NCI-H2227 (cell line): Measurements from ENCODE around the gene CCND3.
"Not testable (repeated sequence)": the region's sequence is repeated elsewhere in the genome, so short reads cannot be mapped to it uniquely, and the experiment has no call there.

Experiments
- DNase-seq: peaks from one replicate; lab custom pipeline; 2025; ENCODE audit not compliant: unreplicated experiment; lab: John Stamatoyannopoulos, UW

CCND3 gene

DNA sequence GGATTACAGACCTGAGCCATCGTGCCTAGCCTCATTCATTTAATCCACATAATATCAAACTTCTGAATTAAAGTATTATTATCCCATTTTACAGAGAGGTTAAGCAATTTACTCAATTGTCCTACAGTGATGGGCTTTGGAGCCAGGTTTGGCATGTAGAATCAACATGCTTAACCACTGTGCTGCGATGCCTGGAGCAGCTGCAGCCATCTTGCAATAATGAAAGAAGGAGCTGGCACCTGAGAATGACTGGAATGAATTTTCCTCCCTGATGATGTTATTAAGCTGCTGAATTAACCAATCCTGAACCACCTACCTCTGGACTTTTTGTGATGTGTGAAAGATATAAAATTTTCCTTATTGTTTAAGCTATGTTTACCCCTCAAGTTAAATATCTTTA lies 13.1 kb upstream of the CCND3 start:
- no peak for DNase-seq

DNA sequence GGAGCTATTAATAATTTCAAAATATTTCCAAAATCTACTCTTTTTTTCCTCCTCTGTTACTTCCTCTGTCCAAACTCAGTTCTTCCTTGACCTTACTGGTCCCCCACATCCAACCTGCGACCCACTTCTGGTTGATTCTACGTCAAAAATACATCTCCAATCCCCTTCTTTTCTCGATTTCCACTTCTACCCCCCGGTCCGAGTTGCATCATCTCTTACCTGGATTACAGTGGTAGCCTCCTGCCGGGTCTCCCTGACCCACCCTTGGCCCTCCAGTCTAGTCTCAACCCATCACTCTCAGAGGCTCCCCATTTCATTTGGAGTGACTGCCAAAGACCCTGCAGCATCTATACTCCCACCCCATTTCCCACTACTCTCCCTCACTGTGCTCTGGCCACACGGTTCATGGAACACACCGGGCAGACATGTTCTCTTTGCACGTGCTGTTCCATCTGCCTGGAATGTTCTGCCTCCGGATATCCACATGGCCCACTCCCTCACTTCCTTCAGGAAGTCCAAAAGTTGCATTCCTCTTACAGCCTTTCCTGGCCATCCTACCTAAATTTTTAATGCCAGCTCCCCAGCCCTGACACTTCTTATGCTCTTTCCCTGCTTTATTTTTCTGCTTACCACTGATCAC lies 6.1 kb upstream of the CCND3 start:
- DNase-seq, result no peak

DNA sequence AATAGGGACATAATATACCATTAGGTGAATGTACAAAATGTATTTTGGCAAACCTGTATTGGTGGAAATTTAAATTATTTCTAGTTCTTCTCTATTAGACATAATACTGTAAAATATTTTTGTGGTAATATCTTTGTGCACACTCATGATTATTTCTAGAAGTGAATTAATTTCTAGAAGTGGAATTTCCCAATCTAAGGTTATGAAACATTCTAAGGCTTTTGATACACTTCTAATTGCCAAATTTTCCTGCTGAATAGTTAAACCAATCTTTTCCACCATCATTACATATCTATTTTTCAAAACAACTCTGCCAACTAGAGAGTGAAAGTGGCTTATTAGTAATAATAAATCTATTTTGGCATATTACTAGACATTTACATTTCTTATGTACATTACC lies 1.8 kb upstream of the CCND3 start:
- DNase-seq, result no peak

DNA sequence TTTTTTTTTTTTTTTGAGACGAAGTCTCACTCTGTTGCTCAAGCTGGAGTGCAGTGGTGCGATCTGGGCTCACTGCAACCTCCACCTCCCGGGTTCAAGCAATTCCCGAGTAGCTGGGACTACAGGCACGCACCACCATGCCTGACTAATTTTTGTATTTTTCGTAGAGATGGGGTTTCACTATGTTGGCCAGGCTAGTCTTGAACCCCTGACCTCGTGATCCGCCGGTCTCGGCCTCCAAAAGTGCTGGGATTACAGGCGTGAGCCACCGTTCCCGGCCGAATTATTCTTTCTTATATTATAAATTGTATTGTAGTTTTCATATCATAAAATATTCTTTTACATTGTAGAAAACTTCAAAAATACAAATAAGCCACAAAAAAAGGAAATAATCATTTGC lies 1.3 kb upstream of the CCND3 start:
- not testable (repeated sequence) for DNase-seq

DNA sequence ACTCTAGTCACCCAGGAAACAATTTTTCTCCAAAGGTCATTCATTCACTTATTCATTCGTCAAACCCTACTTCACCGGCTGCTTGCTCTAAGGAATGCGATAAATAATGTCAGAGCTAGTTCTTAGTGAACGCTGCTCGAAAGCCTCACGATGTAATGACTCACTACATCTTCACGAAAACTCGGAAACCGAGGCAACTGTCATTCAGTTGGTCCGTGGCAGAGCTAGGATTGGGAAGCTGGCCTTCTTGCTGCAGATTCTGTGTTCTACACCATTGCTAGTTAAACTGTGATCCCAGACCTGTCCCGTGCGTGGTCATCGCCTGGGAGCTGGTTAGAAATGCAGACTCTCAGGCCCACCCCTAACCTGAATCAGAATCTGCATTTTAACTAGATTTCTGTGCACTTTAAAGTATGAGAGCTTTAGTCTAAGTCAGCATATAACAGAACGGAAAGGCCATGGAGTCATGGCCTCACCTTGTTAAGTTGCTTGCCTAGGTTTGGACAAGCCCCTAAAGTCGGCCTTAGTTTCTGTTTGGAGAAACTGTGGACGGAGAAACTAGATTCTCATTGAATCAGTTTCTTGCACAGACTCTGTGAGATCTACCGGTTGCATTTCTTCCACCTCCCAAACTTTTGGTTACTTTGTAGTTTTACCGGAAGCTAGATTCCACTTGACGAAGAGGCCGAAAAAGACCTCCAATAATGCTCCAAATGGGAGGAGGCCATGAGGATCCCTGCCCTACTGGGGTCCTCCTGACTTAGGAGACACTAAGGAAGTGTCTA lies 651 bp upstream of the CCND3 start:
- DNase-seq, result no peak

DNA sequence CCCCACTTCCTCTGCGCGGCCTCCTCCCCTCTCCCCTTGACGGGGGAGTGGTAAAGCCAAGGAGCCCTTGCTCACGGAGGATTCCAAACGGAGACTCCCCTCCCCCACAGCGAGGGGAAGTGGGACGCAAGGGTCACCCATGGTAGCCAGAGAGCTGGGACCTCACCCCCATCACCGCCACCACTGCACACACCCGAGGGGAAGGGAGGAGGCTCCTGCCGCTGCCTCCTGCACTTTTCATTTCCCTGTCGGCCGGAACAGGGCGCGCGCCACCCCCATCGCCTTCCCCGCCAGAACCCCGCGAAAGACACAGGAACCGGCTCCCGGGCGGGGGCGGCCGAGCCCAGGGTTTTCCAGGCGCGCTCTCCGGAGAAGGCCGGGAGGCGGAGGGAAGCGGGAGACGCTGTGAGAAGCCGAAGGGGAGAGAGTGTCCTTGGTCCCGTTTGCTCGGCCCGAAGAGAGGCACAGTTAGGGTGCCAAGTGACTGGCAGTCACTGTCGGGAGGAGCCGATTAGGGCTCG lies 789 bp downstream of the CCND3 start:
- peak; percentile 37 for DNase-seq

DNA sequence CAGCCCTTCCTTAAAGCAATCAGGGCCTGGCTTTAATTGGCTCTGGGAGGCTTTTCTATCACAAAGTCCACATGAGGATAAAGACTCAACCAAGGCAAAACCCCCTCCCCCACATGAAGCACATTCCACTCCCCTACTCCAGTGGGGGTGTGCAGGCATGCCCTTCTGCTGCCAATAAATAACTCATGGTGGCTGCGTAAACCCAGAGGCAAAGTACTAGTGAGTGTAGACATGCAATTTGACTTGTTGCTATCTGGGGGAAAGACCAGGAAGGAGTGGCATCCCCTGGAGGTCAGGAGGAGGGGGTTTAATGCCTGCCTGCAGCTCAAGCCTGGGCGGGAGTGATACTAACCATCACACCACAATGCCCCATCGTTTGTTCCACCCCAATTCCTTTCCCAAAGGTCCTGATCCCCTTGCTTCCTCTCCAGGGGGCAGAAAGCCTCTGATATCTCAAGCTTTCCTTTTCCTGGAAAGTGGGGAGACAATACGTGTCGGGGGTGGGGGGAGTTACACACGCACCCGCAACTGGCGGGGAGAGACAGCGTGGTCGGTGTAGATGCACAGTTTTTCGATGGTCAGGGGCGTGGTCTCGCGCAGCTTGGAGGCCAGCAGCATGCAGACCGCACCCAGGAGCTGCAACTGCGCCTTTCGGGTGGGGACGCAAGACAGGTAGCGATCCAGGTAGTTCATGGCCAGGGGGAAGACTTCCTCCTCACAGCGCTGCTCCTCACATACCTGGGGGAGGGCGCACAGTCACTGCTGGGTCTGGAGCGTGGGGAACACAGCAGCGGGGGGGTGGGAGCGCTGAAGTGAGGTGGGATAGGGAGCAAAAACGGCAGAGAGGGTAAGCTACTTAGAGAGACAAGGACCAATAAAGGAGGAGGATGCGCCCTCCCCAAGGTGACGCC lies 1.5 kb downstream of the CCND3 start:
- DNase-seq, result peak; percentile 11

DNA sequence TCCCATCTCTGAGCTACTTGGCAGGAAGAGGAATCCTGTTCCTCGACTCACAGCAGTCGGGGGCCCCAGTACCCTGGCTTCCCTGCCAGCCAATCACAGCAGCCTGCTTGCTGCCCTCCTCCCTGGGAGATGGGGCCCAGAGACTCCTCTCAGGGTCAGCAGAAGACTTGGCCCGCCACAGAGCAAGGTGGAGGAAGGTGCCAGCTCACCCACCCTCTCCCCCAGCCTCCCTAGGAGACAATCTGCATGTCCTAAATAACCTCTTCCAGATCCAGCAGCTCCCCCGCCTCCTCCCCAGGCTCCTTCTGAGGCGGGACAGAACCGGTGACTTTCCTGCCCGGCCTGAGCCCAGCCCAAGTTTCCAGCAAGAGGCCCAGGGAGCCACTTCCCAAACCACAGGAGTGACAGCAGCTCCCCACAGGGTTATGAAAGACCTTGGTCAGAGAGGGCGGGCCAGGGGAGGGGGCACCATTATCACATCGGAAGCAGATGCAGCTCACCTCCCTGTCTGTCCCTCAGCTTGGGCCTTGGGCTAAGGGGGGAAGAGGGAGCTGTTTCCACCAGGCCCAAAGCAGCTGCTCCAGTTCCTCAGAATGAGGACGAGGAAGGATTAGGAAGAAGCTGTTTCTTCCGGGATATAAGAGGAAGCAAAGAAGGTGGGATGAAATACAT lies 2.3 kb downstream of the CCND3 start:
- no peak for DNase-seq

DNA sequence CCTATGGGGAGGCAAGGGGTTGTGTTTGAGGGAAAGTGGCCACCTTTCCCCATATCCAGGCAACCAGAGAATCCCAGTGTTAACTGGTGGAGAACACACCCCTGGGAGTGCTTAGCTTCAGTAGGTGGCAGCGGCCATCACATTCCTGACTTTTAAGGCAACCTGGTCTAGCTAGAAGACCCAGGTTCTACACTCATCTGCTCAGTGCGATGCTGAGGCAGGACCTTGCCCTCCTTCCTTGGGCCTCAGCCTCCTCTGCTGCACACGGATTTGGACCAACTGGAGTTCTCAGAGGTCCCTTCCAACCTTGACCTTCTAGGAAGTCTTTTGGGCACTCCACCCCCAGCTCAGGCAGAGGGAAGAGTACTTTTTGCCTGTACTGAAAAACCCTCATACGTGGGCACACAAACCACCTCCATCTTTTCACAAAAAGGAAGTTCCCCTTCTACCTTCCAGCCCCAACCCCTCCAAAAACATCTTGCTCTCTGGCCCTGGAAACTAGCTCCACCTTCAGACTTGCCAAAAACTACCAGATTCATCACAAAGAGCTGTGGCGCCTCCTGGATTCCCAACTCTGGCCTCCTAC lies 2.9 kb downstream of the CCND3 start:
- no peak for DNase-seq

DNA sequence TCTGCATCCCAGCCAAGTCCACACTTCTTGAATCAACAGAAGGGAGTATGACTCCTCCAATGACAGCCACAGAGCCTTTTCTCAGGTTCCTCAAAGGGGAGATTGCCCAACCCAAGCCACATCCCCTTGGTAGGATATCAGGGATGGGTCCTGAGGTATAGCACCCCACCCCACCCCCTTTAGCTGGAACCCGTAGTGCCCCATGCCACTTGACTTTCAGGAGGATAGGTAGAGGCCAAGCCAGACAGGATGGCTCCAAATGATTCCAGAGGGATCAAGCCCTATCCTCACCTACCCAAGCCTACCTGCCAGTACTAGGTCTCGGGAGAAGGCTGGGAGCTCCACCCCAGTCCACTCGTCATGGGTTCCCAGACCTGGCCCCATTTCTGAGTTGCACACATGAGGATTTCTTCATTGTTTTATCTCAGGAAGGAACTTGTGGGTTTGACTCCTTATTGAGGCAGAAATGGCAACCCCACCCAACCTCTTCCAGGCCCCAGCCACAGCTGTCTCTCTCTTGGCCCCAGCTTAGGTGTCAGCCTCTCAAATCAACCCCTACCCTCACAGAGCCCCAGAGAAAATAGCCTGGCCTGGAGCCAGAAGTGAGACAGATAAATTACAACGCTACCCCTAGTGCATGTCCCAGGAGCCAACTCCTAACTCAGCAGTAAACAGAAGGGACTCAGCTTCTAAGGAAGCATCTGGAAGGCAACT lies 3.6 kb downstream of the CCND3 start:
- DNase-seq, result no peak

DNA sequence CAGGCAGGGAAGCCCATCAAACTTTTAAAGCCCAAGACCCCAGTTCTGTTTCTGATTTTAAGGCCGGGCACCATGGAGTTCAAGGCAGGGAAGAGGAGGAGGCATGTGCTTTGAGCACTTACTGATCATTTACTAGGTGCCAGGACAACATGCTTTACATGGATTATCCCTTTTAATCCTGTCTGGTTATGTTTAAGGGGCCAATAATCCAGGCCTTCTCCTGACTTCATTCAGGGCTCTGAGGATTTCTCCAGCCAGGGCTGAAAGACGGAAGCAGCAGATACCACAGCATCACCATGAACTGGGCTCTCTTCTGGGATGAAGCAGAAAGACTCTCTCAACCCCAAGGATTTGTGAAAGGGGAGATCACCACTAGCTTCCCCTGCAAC lies 4.1 kb downstream of the CCND3 start:
- DNase-seq, result no peak

DNA sequence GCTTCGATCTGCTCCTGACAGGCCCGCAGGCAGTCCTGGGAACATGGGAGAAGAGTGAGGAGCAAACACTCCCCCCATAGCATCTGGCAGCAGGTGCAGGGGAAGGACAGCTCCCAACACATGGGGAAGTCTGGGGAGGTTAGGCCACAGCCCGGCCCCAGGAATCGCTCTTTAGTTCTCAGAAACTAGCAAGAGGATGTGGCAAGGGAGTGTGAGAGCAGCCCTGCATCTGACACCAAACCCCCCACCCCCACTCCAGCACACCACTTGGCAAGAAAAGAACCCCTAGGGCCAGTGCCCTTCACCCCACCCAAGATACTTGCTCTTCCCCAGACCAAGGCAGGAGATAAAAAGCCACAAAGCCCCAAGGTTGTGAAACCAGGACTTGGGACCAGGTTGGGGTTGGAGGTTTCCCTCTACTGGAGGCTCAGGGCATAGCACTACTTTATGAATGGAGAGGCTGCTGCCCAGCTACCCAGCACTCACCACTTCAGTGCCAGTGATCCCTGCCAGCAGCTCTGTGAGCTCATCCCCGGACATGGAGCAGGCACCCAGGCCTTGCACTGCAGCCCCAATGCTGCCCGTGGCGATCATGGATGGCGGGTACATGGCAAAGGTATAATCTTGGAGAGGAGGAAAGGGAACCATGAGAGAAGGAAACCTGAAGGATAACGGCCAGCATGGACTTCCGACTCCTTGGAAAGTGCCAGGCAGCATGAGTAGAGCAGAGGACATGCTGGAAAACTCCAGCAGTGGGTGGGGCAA lies 5.4 kb downstream of the CCND3 start:
- peak; percentile 54 for DNase-seq

DNA sequence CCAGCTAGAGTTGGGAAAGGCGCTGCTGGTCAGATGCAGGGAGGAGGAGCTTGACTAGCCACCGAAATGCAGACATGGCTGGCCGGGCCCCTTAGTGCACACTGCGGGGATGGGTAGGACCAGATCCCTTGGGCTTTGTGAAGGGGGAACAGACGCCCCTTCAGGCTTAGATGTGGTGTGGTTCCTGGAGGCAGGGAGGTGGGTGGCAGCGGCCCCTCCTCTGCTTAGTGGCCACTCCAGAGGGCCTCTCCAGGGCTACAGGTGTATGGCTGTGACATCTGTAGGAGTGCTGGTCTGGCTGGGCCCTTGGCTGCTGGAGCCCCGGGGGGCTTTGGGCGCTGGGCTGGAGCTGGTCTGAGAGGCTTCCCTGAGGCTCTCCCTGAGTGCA lies 5.9 kb downstream of the CCND3 start:
- DNase-seq, result no peak

DNA sequence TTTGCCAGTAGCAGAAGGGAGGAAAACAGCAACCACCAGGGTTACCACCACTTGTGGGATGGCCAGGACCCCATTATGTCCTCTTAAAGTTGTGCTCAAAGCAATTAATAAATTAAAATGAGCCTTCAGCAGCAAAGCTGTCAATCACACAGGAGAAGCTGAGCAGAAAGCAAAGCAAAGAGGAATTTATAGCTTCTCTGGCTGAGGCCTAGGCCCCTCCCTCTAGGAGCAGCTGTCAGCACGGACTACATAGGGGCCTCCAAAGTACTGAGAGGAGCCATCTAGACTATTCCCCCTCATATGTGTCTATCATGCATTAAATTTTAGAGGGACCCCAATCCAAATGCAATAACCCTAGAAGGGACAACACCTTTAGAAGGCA lies 6.4 kb downstream of the CCND3 start:
- no peak for DNase-seq

DNA sequence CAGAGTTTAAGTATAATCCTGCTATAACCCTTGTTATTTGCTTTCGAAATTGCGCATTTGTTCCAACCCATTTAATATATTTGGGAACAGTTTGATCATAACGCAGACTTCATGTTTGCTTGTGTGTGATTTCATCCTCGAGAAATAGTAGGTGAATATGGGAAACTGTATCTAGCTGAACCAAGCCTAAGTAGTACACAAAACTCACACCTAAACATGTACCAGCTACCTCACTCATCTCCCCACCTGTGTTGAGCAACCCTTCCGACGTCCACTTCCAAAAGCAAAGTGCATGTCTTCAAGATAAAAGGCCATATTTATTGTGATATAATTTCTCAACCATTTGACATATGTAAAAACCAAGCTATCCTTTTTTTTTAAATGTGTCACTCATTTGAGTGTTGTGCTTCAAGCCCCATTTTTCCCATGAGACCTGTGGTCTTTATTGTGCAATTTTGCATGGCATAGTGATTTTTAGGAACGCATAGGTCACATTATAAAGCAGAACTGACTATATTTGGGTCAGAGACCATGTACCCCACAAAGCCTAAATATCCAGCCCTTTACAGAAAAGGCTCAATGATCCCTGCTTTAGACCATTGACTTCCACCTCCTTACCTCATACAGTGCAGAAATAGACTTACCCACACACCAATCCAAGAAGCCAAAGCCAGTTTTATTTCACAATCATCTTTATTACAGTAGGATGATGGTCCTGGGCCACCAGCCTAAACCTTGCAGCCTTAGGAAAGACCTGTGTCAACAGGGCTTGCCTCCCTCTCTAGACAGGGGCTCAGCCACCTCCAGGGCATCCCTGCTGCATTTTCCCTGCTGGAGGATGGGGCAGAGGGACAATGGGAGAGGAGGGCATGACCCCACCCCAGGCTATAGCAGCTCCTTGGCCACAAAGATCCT lies 7.1 kb downstream of the CCND3 start:
- DNase-seq, result no peak

DNA sequence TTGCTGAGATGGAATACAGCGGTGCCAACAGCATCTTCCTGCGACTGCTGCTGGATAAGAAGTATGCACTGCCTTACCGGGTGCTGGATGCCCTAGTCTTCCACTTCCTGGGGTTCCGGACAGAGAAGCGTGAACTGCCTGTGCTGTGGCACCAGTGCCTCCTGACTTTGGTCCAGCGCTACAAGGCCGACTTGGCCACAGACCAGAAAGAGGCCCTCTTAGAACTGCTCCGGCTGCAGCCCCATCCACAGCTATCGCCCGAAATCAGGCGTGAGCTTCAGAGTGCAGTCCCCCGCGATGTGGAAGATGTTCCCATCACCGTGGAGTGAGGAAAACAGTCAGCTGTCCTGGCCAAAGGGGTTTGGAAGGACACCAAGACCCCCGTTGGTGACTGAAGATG lies 9.2 kb downstream of the CCND3 start:
- DNase-seq, result no peak

DNA sequence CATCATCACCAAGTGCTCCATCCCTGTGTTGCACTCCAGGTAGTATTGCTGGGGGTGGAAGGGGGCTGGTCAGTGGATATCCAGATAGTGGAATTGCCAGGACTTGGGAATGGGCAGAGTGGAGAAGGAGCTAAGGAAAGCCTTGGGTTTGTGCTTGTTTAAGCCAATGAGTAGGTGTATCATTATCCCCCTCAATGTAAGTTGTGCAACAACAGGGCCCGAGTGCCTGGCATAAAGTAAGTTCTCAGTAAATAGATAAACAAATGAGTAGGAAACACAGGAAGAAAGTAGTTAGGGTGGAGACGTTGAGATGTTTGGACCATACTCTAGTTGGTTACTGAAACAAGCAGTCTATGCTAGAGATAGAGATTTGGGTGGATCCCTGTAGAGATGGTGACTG lies 9.8 kb downstream of the CCND3 start:
- DNase-seq, result no peak

DNA sequence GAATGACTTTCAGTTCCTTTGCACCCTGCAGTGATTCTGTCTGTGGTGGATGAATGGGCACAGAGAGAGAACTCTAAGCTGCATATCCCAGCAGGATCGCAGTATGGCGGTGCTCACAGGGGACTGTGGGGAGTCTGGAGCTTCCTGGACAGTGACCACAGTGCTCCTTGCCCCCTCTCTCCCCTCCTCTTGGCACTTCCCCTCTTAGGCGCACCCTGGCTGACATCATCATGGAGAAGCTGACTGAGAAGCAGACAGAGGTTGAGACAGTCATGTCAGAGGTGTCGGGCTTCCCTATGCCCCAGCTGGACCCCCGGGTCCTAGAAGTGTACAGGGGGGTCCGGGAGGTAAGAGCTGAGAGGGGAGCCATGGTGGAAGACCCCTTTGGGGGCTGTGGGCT lies 11.7 kb downstream of the CCND3 start:
- no peak for DNase-seq
